ENCODE data around the gene WNK1. TPM values are rescaled to one million over a fixed set of nuclear protein-coding genes. Genes with fewer than 3 reads are reported as not detected.

Gene WNK1
- polyA plus RNA-seq, 1 donor (not counting 4 experiments of a cell fraction or from before 2014, with no cell fraction given) = 72.3 TPM

- Histone ChIP-seq H3K9me3 (ENCODE audit: control insufficient read depth, low read depth, low read length) (no peaks in the 10 kb centered on the region), H3K36me3 (ENCODE audit: control insufficient read depth in 2 of 2, extremely low read depth in 1 of 2, insufficient read depth in 2 of 2, low read length in 2 of 2) (peaks cover 23 to 54% of the 10 kb centered on the region in 2 experiments), H3K27me3 (ENCODE audit: control insufficient read depth, extremely low read depth, insufficient read depth, low read length) (no peaks in the 10 kb centered on the region), H3K9me1 (ENCODE audit: control insufficient read depth, extremely low read depth, insufficient read depth, low read length) (no peaks in the 10 kb centered on the region), H2AFZ (ENCODE audit: control insufficient read depth, low read length) (no peak overlapping the region), H3K4me1 (ENCODE audit: control insufficient read depth, extremely low read depth, insufficient read depth, low read length) (peaks cover 26% of the 10 kb centered on the region), H3K9ac (ENCODE audit: control insufficient read depth, extremely low read depth, insufficient read depth, low read length) (no peak overlapping the region), H4K20me1 (ENCODE audit: control insufficient read depth, extremely low read depth, insufficient read depth, low read length) (no peaks in the 10 kb centered on the region), H3K4me2 (ENCODE audit: control insufficient read depth, extremely low read depth, insufficient read depth, low read depth, low read length) (no peak overlapping the region), H3K27ac (ENCODE audit: control insufficient read depth, insufficient read depth, low read length) (no peak overlapping the region), H3K79me2 (ENCODE audit: control insufficient read depth, insufficient read depth, low read length) (no peaks in the 10 kb centered on the region), H3K4me3 (ENCODE audit: control insufficient read depth in 2 of 3, extremely low read depth in 1 of 3, insufficient read depth in 2 of 3, low read depth in 1 of 3, low read length in 3 of 3) (no peak overlapping the region)
- TF ChIP-seq EZH2 (IDR thresholded peaks at IDR 0.05; ENCODE audit: low read length) = no peak
- TF ChIP-seq, protein P1, sequence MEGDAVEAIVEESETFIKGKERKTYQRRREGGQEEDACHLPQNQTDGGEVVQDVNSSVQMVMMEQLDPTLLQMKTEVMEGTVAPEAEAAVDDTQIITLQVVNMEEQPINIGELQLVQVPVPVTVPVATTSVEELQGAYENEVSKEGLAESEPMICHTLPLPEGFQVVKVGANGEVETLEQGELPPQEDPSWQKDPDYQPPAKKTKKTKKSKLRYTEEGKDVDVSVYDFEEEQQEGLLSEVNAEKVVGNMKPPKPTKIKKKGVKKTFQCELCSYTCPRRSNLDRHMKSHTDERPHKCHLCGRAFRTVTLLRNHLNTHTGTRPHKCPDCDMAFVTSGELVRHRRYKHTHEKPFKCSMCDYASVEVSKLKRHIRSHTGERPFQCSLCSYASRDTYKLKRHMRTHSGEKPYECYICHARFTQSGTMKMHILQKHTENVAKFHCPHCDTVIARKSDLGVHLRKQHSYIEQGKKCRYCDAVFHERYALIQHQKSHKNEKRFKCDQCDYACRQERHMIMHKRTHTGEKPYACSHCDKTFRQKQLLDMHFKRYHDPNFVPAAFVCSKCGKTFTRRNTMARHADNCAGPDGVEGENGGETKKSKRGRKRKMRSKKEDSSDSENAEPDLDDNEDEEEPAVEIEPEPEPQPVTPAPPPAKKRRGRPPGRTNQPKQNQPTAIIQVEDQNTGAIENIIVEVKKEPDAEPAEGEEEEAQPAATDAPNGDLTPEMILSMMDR (optimal IDR thresholded peaks at IDR 0.05 in 1 of 3, IDR thresholded peaks at IDR 0.05 in 1 of 3, conservative IDR thresholded peaks at IDR 0.05 in 1 of 3; ENCODE audit: extremely low read depth in 1 of 3, insufficient read depth in 2 of 3, low read length in 3 of 3) = no peak
- FAIRE-seq = no peak
- no peak for DNase-seq (ENCODE audit: low read depth, low spot score)
- dilution Hi-C loops (cut with MboI; ENCODE audit: extremely low pct_ligation_motif_present, low sequenced_read_pairs) = no loop called here
Measured at GRCh38 chr12:911191-911826, 158.9 kb downstream of the WNK1 start.

- DNase-seq (ENCODE audit: low read depth, low spot score) (no peak), FAIRE-seq (no peak)
- Histone ChIP-seq H3K9me3 (ENCODE audit: control insufficient read depth, low read depth, low read length) (no peaks in the 10 kb centered on the region), H3K9me1 (ENCODE audit: control insufficient read depth, extremely low read depth, insufficient read depth, low read length) (no peaks in the 10 kb centered on the region), H3K36me3 (ENCODE audit: control insufficient read depth in 2 of 2, extremely low read depth in 1 of 2, insufficient read depth in 2 of 2, low read length in 2 of 2) (peaks cover 25 to 54% of the 10 kb centered on the region in 2 experiments), H3K4me2 (ENCODE audit: control insufficient read depth, extremely low read depth, insufficient read depth, low read depth, low read length) (no peak overlapping the region), H3K9ac (ENCODE audit: control insufficient read depth, extremely low read depth, insufficient read depth, low read length) (no peak overlapping the region), H3K4me3 (ENCODE audit: control insufficient read depth in 2 of 3, extremely low read depth in 1 of 3, insufficient read depth in 2 of 3, low read depth in 1 of 3, low read length in 3 of 3) (no peak overlapping the region), H4K20me1 (ENCODE audit: control insufficient read depth, extremely low read depth, insufficient read depth, low read length) (no peaks in the 10 kb centered on the region), H3K79me2 (ENCODE audit: control insufficient read depth, insufficient read depth, low read length) (no peaks in the 10 kb centered on the region), H3K4me1 (ENCODE audit: control insufficient read depth, extremely low read depth, insufficient read depth, low read length) (peaks cover 26% of the 10 kb centered on the region), H2AFZ (ENCODE audit: control insufficient read depth, low read length) (no peak overlapping the region), H3K27ac (ENCODE audit: control insufficient read depth, insufficient read depth, low read length) (no peak overlapping the region), H3K27me3 (ENCODE audit: control insufficient read depth, extremely low read depth, insufficient read depth, low read length) (no peaks in the 10 kb centered on the region)
- dilution Hi-C loops (cut with MboI; ENCODE audit: extremely low pct_ligation_motif_present, low sequenced_read_pairs) = no loop called here
- TF ChIP-seq EZH2 (IDR thresholded peaks at IDR 0.05; ENCODE audit: low read length) = no peak
- TF ChIP-seq, protein P1 (optimal IDR thresholded peaks at IDR 0.05 in 1 of 3, IDR thresholded peaks at IDR 0.05 in 1 of 3, conservative IDR thresholded peaks at IDR 0.05 in 1 of 3; ENCODE audit: extremely low read depth in 1 of 3, insufficient read depth in 2 of 3, low read length in 3 of 3) = no peak
Measured at GRCh38 chr12:912466-913235, 160.3 kb downstream of the WNK1 start.

Data from keratinocyte (primary cell).